LNCAP (cell line): ENCODE data around the gene DDX47.

Source experiments
- CTCF ChIP-seq: fragments of 450-650 bp; IDR thresholded peaks from 2 replicates; pipeline ENCODE4 v1.5.1; 2017; ENCODE audit warnings: mild to moderate bottlenecking

Gene DDX47

GRCh38 chr12:12798480-12798879 is 14.7 kb upstream of the DDX47 start:
- no peak for TF ChIP-seq CTCF

GRCh38 chr12:12799163-12799920 is 13.8 kb upstream of the DDX47 start:
- TF ChIP-seq CTCF = no peak

- TF ChIP-seq CTCF = no peak
Observed at GRCh38 chr12:12800406-12801180, 12.6 kb upstream of the DDX47 start.

- no peak for TF ChIP-seq CTCF
Observed at GRCh38 chr12:12803186-12803585, 10.0 kb upstream of the DDX47 start.

- TF ChIP-seq CTCF = no peak
Observed at GRCh38 chr12:12804011-12804410, 9.1 kb upstream of the DDX47 start.

- no peak for TF ChIP-seq CTCF
Observed at GRCh38 chr12:12804432-12804886, 8.7 kb upstream of the DDX47 start.

- TF ChIP-seq CTCF = no peak
Observed at GRCh38 chr12:12806784-12807516, 6.2 kb upstream of the DDX47 start.
